Ectodermal cell (in vitro differentiated cells): ENCODE data around the gene SERPINB6.
"Not testable (repeated sequence)": the region's sequence is repeated elsewhere in the genome, so short reads cannot be mapped to it uniquely, and the experiment has no call there.

Source experiments
- H3K27ac ChIP-seq: 2 replicates; pipeline ENCODE4 v1.7.0; 2013; ENCODE audit warnings: mild to moderate bottlenecking, low read depth, low read length; ENCODE audit not compliant: insufficient read depth, poor library complexity, severe bottlenecking
- H3K27me3 ChIP-seq: 2 replicates; pipeline ENCODE4 v1.7.0; 2013; ENCODE audit warnings: mild to moderate bottlenecking, low read length; ENCODE audit not compliant: insufficient read depth, control insufficient read depth, poor library complexity, severe bottlenecking
- H3K36me3 ChIP-seq: one replicate; pipeline ENCODE4 v1.7.0; 2013; ENCODE audit warnings: low read length; ENCODE audit not compliant: control insufficient read depth, insufficient read depth
- H3K4me1 ChIP-seq: one replicate; pipeline ENCODE4 v1.7.0; 2013; ENCODE audit warnings: low read length; ENCODE audit not compliant: control insufficient read depth, insufficient read depth
- H3K4me3 ChIP-seq: 2 replicates; pipeline ENCODE4 v1.7.0; 2013; ENCODE audit warnings: low read depth, low read length, control low read depth; ENCODE audit not compliant: insufficient read depth
- H3K9me3 ChIP-seq: 2 replicates; pipeline ENCODE4 v1.7.0; 2013; ENCODE audit warnings: mild to moderate bottlenecking, low read length, moderate library complexity; ENCODE audit not compliant: control insufficient read depth
- WGBS, 2 experiments: methylation state at CpG; one replicate each; pipeline ENCODE4 v1.1.7; 2013; ENCODE audit warnings: missing lambda C conversion rate in 2 of 2; 5-methylcytosine and 5-hydroxymethylcytosine counted together

The SERPINB6 gene

GRCh38 chr6:2925842-2926747, 45.3 kb downstream of the SERPINB6 start:
- peaks cover 11% of the 10 kb centered on the region for H3K4me1 ChIP-seq
- not testable (repeated sequence) for H3K27ac ChIP-seq, H3K27me3 ChIP-seq, H3K4me3 ChIP-seq, H3K36me3 ChIP-seq, H3K9me3 ChIP-seq
- 44 to 53% methylated on average over 11 to 13 of the region's 13 CpGs for WGBS, 2 experiments

- H3K4me3 ChIP-seq: no peak overlapping the region
- WGBS, 2 experiments: 48 to 51% methylated on average over 4 of the region's 4 CpGs
- H3K36me3 ChIP-seq: no peaks in the 10 kb centered on the region
- no peak overlapping the region for H3K27ac ChIP-seq
- no peaks in the 10 kb centered on the region for H3K9me3 ChIP-seq
- peaks cover 14% of the 10 kb centered on the region for H3K4me1 ChIP-seq
- no peaks in the 10 kb centered on the region for H3K27me3 ChIP-seq
Observed at GRCh38 chr6:2921520-2922115, 49.7 kb downstream of the SERPINB6 start.

GRCh38 chr6:2920671-2921112, 50.7 kb downstream of the SERPINB6 start:
- no peak overlapping the region for H3K27ac ChIP-seq
- no peaks in the 10 kb centered on the region for H3K27me3 ChIP-seq
- 93 to 94% methylated on average over 14 of the region's 14 CpGs for WGBS, 2 experiments
- H3K36me3 ChIP-seq: no peaks in the 10 kb centered on the region
- no peak overlapping the region for H3K4me3 ChIP-seq
- peaks cover 17% of the 10 kb centered on the region for H3K4me1 ChIP-seq
- no peaks in the 10 kb centered on the region for H3K9me3 ChIP-seq

GRCh38 chr6:2919886-2920285, 51.5 kb downstream of the SERPINB6 start:
- Histone ChIP-seq H3K27me3 (no peaks in the 10 kb centered on the region), H3K27ac (no peak overlapping the region), H3K9me3 (no peaks in the 10 kb centered on the region), H3K36me3 (no peaks in the 10 kb centered on the region), H3K4me3 (no peak overlapping the region), H3K4me1 (peaks cover 17% of the 10 kb centered on the region)
- 92 to 93% methylated on average over 6 of the region's 6 CpGs for WGBS, 2 experiments

DNA sequence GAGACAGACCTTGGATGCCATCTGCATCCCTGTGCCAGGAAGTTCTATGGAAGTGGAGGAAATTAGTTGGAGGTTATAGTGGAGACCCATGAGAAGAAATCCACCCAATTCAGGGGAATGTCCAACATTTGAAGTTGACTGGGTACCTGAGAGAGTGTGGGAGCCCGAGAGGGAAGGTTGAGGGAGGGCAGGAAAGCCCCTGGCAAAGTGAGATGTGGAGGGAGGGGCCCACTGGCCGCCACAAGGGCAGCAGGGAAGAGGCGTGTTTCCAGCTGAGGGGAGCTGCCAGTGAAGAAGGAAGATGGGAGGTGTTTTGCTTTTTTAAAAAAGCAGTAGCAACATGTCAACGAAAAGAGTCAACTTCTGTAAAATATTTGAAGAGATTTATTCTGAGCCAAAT, 52.0 kb downstream of the SERPINB6 start:
- H3K4me3 ChIP-seq: no peak overlapping the region
- peaks cover 17% of the 10 kb centered on the region for H3K4me1 ChIP-seq
- H3K9me3 ChIP-seq: no peaks in the 10 kb centered on the region
- no peaks in the 10 kb centered on the region for H3K27me3 ChIP-seq
- no peaks in the 10 kb centered on the region for H3K36me3 ChIP-seq
- no peak overlapping the region for H3K27ac ChIP-seq
- 91 to 94% methylated on average over 4 of the region's 4 CpGs for WGBS, 2 experiments

DNA sequence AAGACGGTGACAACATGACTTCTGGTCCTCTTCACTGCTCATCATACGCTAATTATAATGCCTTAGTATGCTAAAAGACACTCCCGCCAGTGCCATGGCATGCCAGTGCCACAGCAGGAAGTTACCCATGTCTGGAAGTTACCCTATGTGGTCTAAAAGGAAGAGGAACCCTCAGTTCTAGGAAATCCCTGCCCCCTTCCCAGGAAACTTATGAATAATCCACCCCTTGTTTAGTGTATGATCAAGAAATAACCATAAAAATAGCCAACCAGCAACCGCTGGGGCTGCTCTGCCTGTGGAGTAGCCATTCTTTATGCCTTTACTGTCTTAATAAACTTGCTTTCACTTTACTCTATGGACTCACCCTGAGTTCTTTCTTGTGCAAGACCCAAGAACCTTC, 52.4 kb downstream of the SERPINB6 start:
- 93 to 94% methylated on average over 4 of the region's 4 CpGs for WGBS, 2 experiments
- no peaks in the 10 kb centered on the region for H3K27me3 ChIP-seq
- H3K27ac ChIP-seq: no peak overlapping the region
- no peak overlapping the region for H3K4me3 ChIP-seq
- H3K9me3 ChIP-seq: no peaks in the 10 kb centered on the region
- no peaks in the 10 kb centered on the region for H3K36me3 ChIP-seq
- peaks cover 17% of the 10 kb centered on the region for H3K4me1 ChIP-seq

- Histone ChIP-seq H3K27ac (no peak overlapping the region), H3K27me3 (no peaks in the 10 kb centered on the region), H3K4me3 (no peak overlapping the region), H3K9me3 (no peaks in the 10 kb centered on the region), H3K36me3 (no peaks in the 10 kb centered on the region), H3K4me1 (peaks cover 14% of the 10 kb centered on the region)
- WGBS, 2 experiments: 92% methylated on average over 14 of the region's 14 CpGs
Observed at GRCh38 chr6:2917801-2918445, 53.4 kb downstream of the SERPINB6 start.

GRCh38 chr6:2917065-2917464, 54.3 kb downstream of the SERPINB6 start:
- no peaks in the 10 kb centered on the region for H3K9me3 ChIP-seq
- WGBS, 2 experiments: 75 to 79% methylated on average over 4 of the region's 4 CpGs
- H3K27ac ChIP-seq: no peak overlapping the region

GRCh38 chr6:2916158-2916925, 55.0 kb downstream of the SERPINB6 start:
- H3K4me3 ChIP-seq: no peak overlapping the region
- WGBS, 2 experiments: 32 to 36% methylated on average over 3 of the region's 3 CpGs
- H3K27ac ChIP-seq: no peak overlapping the region
- H3K36me3 ChIP-seq: no peaks in the 10 kb centered on the region
- no peaks in the 10 kb centered on the region for H3K27me3 ChIP-seq
- peaks cover 8% of the 10 kb centered on the region for H3K4me1 ChIP-seq
- H3K9me3 ChIP-seq: no peaks in the 10 kb centered on the region

More at GRCh38 chr6:2917065-2917464, 54.3 kb downstream of the SERPINB6 start:
- Histone ChIP-seq H3K27me3 (no peaks in the 10 kb centered on the region), H3K4me1 (peaks cover 11% of the 10 kb centered on the region), H3K36me3 (no peaks in the 10 kb centered on the region), H3K4me3 (no peak overlapping the region)
